K562 (cell line): ENCODE measurements around the gene CASKIN1. TPM values are rescaled to one million over a fixed set of nuclear protein-coding genes. Genes with fewer than 3 reads are reported as not detected.

ENCODE experiments used
- CHCHD3 ChIP-seq: fragments of 250-450 bp; sonication (Bioruptor Pico); IDR thresholded peaks from 2 replicates; pipeline ENCODE4 v2.1.2; 2022; ENCODE audit warnings: mild to moderate bottlenecking
- CREB3L1 ChIP-seq: fragments of 450-650 bp; IDR thresholded peaks from 2 replicates; pipeline ENCODE4 v1.6.1; 2014; ENCODE audit warnings: low read depth, mild to moderate bottlenecking, moderate library complexity, borderline replicate concordance
- CTCFL ChIP-seq: IDR thresholded peaks from 2 replicates; pipeline ENCODE4 v1.6.1; 2011; ENCODE audit warnings: borderline replicate concordance, low read depth, mild to moderate bottlenecking, moderate library complexity, low read length; ENCODE audit not compliant: insufficient read depth, poor library complexity, severe bottlenecking
- HOMEZ ChIP-seq: fragments of 250-450 bp; sonication (Bioruptor Pico); IDR thresholded peaks from 2 replicates; pipeline ENCODE4 v1.4.0; 2020; ENCODE audit warnings: mild to moderate bottlenecking, moderate library complexity
- IFI16 ChIP-seq: fragments of 250-450 bp; sonication (Bioruptor Pico); IDR thresholded peaks from 2 replicates; pipeline ENCODE4 v2.1.2; 2022; ENCODE audit warnings: mild to moderate bottlenecking, inconsistent platforms
- JUNB ChIP-seq: fragments of 450-650 bp; formaldehyde crosslinking; conservative IDR thresholded peaks from 2 replicates; pipeline ENCODE4 v1.4.0; 2020; ENCODE audit warnings: mild to moderate bottlenecking
- KLF10 ChIP-seq: fragments of 250-450 bp; sonication (Bioruptor Pico); IDR thresholded peaks from 2 replicates; pipeline ENCODE4 v1.6.1; 2021; ENCODE audit warnings: matching md5 sums
- MAFK ChIP-seq: IDR thresholded peaks from 2 replicates; pipeline ENCODE4 v1.6.1; 2011; ENCODE audit warnings: low read length, improper control_type of control experiment
- MED1 ChIP-seq: sonication (generic); formaldehyde crosslinking; IDR thresholded peaks from 2 replicates; pipeline ENCODE4 v1.8.1; 2023; ENCODE audit warnings: missing genetic modification reagents, borderline replicate concordance
- MTA2 ChIP-seq: fragments of 450-650 bp; IDR thresholded peaks from 2 replicates; pipeline ENCODE4 v1.6.1; 2016; ENCODE audit warnings: low read depth
- NFXL1 ChIP-seq: fragments of 450-650 bp; formaldehyde crosslinking; IDR thresholded peaks from 2 replicates; pipeline ENCODE4 v1.4.0; 2021; ENCODE audit warnings: mild to moderate bottlenecking
- NRF1 ChIP-seq, 2 experiments: fragments of 450-650 bp; IDR thresholded peaks in 1 of 2; conservative IDR thresholded peaks in 1 of 2; 2 replicates each; pipeline ENCODE4 v1.6.1; 2014; ENCODE audit warnings: mild to moderate bottlenecking in 2 of 2
- RFX7 ChIP-seq: fragments of 250-450 bp; sonication (Bioruptor Pico); IDR thresholded peaks from 2 replicates; pipeline ENCODE4 v1.5.1; 2021; ENCODE audit warnings: mild to moderate bottlenecking
- SAP30 ChIP-seq: fragments of 200-600 bp; sonication (generic); IDR thresholded peaks from 2 replicates; pipeline ENCODE4 v1.6.1; 2012; ENCODE audit warnings: borderline replicate concordance, low read depth, mild to moderate bottlenecking, moderate library complexity, low read length, control low read depth, inconsistent platforms; ENCODE audit not compliant: insufficient read depth, poor library complexity, severe bottlenecking
- TAF15 ChIP-seq: fragments of 200-400 bp; formaldehyde crosslinking; IDR thresholded peaks from 2 replicates; pipeline ENCODE4 v1.6.1; 2017; ENCODE audit warnings: mild to moderate bottlenecking, low read depth, low read length, moderate library complexity
- ZBTB34 ChIP-seq: fragments of 250-450 bp; sonication (Bioruptor Pico); IDR thresholded peaks from 2 replicates; pipeline ENCODE4 v1.8.0; 2021; ENCODE audit warnings: mild to moderate bottlenecking, moderate library complexity
- ZNF324 ChIP-seq: fragments of 250-450 bp; sonication (Bioruptor Pico); IDR thresholded peaks from 2 replicates; pipeline ENCODE4 v1.4.0; 2020; ENCODE audit warnings: mild to moderate bottlenecking
- ZNF76 ChIP-seq: fragments of 250-450 bp; sonication (Bioruptor Pico); IDR thresholded peaks from 2 replicates; pipeline ENCODE4 v1.4.0; 2020; ENCODE audit warnings: mild to moderate bottlenecking, moderate library complexity, borderline replicate concordance
- ZNF764 ChIP-seq: fragments of 250-450 bp; sonication (Bioruptor Pico); IDR thresholded peaks from 2 replicates; pipeline ENCODE4 v1.4.0; 2020; ENCODE audit warnings: low read depth, mild to moderate bottlenecking, moderate library complexity
- ZNF780A ChIP-seq: fragments of 250-450 bp; sonication (Bioruptor Pico); IDR thresholded peaks from 2 replicates; pipeline ENCODE4 v1.5.0; 2021; ENCODE audit warnings: mild to moderate bottlenecking
- ZSCAN32 ChIP-seq: fragments of 450-650 bp; formaldehyde crosslinking; IDR thresholded peaks from 2 replicates; pipeline ENCODE4 v1.4.0; 2020; ENCODE audit warnings: mild to moderate bottlenecking, moderate library complexity
- polyA plus RNA-seq, 8 experiments: library from polyadenylated mRNA; depleted of rRNA in 4 of 8; stranded (reverse) in 5 of 8; unstranded in 3 of 8; fragments of >200 nt; fragmentation: Nextera tagmentation in 2 of 8; fragmentation: Illumina TruSeq in 1 of 8; extraction: Ambion mirVana in 2 of 8; extraction: Trizol in 1 of 8; gene quantifications; 2 replicates each; pipeline versions ENCODE4 v1.2.1 to v1.2.3, GENCODE V29; 2011 to 2014; ENCODE audit warnings: inconsistent platforms in 1 of 8, missing spikeins in 1 of 8
- total RNA-seq, 7 experiments: library from RNA; depleted of rRNA in 6 of 7; stranded (reverse); fragments of >200 nt in 6 of 7; fragmentation: Illumina TruSeq in 2 of 7; extraction: Trizol in 2 of 7; gene quantifications; 2 replicates each; pipeline versions ENCODE4 v1.2.1 to v1.2.3, GENCODE V29; 2011 to 2021; ENCODE audit warnings: low replicate concordance in 1 of 7

Gene CASKIN1
- total and polyA plus RNA-seq, 9 of the 15 experiments (the other 6 are each of a cell fraction or from before 2014, with no cell fraction given) = 0.15 to 4.5 (median 1.5) TPM; not detected in 2

- TF ChIP-seq ZNF324 (CRISPR knock-in tag) (no peak), CHCHD3 (peak; percentile 97), KLF10 (CRISPR knock-in tag) (no peak), JUNB (CRISPR knock-in tag) (no peak), CTCFL (peak; percentile 48), NRF1 (conservative IDR thresholded peaks at IDR 0.05 in 1 of 2, IDR thresholded peaks at IDR 0.05 in 1 of 2) (peak; percentile 72 to 78), HOMEZ (CRISPR knock-in tag) (no peak), NFXL1 (CRISPR knock-in tag) (peak; percentile 5; the same call in 1 of the 2 replicates), CREB3L1 (peak; percentile 94), RFX7 (CRISPR knock-in tag) (peak; percentile 39; the same call in 1 of the 2 replicates), ZBTB34 (no peak), ZNF764 (CRISPR knock-in tag) (no peak), MAFK (0 out of 2 replicates have a peak, but pooled peaks have one; percentile 12), MED1 (no peak), ZSCAN32 (CRISPR knock-in tag) (no peak), MTA2 (no peak), ZNF780A (CRISPR knock-in tag) (no peak), SAP30 (peak; percentile 89), IFI16 (no peak), TAF15 (peak; percentile 86; the same call in 1 of the 2 replicates), ZNF76 (CRISPR knock-in tag) (no peak)
Observed at GRCh38 chr16:2155091-2155950, 41.1 kb downstream of the CASKIN1 start, which contains the start of gene TRAF7 (continued).
